Psoas muscle (tissue), 8 donors: ENCODE data around the gene RHAG. TPM values are rescaled to one million over a fixed set of nuclear protein-coding genes. Genes with fewer than 3 reads are reported as not detected.
"Not testable (repeated sequence)": the region's sequence is repeated elsewhere in the genome, so short reads cannot be mapped to it uniquely, and the experiment has no call there.

Experiments
- ATAC-seq, 4 donors: fragments of 200-7000 bp; cut with Tn5 transposase; one replicate each; pipeline ENCODE4 v1.9.1; 2020; ENCODE audit warnings: moderate library complexity in 3 of 4, mild to moderate bottlenecking in 2 of 4
- DNase-seq, 2 donors: peaks; one replicate each; pipeline ENCODE4 v3.0.0-alpha.2; 2020
- H3K27ac ChIP-seq: fragments of 200-600 bp; one replicate; pipeline ENCODE4 v1.8.0; 2022
- H3K27me3 ChIP-seq, 3 donors: fragments of 200-600 bp in 1 of 3; one replicate each; pipeline versions ENCODE4 v1.6.1 to v1.8.0; 2013 to 2022; ENCODE audit warnings: low read length in 2 of 3, mild to moderate bottlenecking in 2 of 3, moderate library complexity in 1 of 3; ENCODE audit not compliant: insufficient read depth in 3 of 3
- H3K36me3 ChIP-seq, 2 donors: fragments of 200-600 bp in 1 of 2; one replicate each; pipeline versions ENCODE4 v1.6.1 to v1.8.0; 2013 to 2022; ENCODE audit warnings: low read depth in 1 of 2, mild to moderate bottlenecking in 1 of 2, moderate library complexity in 1 of 2; ENCODE audit not compliant: insufficient read depth in 1 of 2
- H3K4me1 ChIP-seq: fragments of 200-600 bp; one replicate; pipeline ENCODE4 v1.8.0; 2022
- H3K4me3 ChIP-seq: fragments of 200-600 bp; one replicate; pipeline ENCODE4 v1.8.0; 2022; ENCODE audit warnings: mild to moderate bottlenecking
- H3K9me3 ChIP-seq: fragments of 200-600 bp; one replicate; pipeline ENCODE4 v1.8.0; 2022
- WGBS, 3 donors: extraction: QIAGEN DNeasy Blood & Tissue Kit; methylation state at CpG; one replicate each; pipeline versions ENCODE4 v1.1.6 to v1.1.7; 2013; 5-methylcytosine and 5-hydroxymethylcytosine counted together
- intact Hi-C, 2 donors: fragments of 100-400 bp; cut with DNase I; formaldehyde crosslinking; loops; one replicate each; pipeline versions ENCODE4 v1.11.0 to v1.14.2; 2022
- polyA plus RNA-seq, 3 donors: library from polyadenylated mRNA; stranded (reverse); fragments of 200-250 nt; gene quantifications; one replicate each; pipeline ENCODE4 v1.2.3, GENCODE V29; 2013
- total RNA-seq, 4 donors: library from RNA; stranded (reverse); fragmentation: NEBNext Ultra II Directional in 2 of 4; extraction: Animal tissue kit (Norgen Biotek cat#: 25700) in 2 of 4; gene quantifications; one replicate each; pipeline versions ENCODE4 v1.2.1 to v1.2.4, GENCODE V29; 2021 to 2023
- TF ChIP-seq, protein P1 (sequence below): fragments of 200-600 bp; IDR thresholded peaks from one replicate; pipeline ENCODE4 v1.8.0; 2022; ENCODE audit warnings: antibody characterized with exemption
- donor health status: healthy with polysubstance abuse.
- donor health status: DM: no; HTN: no; CAD: no; lungs with moderate emphysema.
- donor health status: Bipolar disorder and iron deficiency.
- donor health status: healthy.
- donor health status: DM: yes; HTN: yes; CAD: no.
- donor health status: DM: no; HTN: no; CAD: no.
- donor health status: DM: no; HTN: no; CAD: no.
- donor health status: DM: yes; HTN: yes; CAD: no.

RHAG gene
- total and polyA plus RNA-seq, 7 donors: 0.04 TPM; not detected in 6

GRCh38 chr6:49666930-49667757 lies 30.5 kb upstream of the RHAG start:
- Histone ChIP-seq H3K27me3 (no peaks in the 10 kb centered on the region), H3K36me3 (no peaks in the 10 kb centered on the region), H3K9me3 (no peaks in the 10 kb centered on the region), H3K27ac (no peak overlapping the region), H3K4me1 (no peaks in the 10 kb centered on the region), H3K4me3 (no peak overlapping the region)
- ATAC-seq (no peak), DNase-seq (no peak)
- TF ChIP-seq, protein P1, sequence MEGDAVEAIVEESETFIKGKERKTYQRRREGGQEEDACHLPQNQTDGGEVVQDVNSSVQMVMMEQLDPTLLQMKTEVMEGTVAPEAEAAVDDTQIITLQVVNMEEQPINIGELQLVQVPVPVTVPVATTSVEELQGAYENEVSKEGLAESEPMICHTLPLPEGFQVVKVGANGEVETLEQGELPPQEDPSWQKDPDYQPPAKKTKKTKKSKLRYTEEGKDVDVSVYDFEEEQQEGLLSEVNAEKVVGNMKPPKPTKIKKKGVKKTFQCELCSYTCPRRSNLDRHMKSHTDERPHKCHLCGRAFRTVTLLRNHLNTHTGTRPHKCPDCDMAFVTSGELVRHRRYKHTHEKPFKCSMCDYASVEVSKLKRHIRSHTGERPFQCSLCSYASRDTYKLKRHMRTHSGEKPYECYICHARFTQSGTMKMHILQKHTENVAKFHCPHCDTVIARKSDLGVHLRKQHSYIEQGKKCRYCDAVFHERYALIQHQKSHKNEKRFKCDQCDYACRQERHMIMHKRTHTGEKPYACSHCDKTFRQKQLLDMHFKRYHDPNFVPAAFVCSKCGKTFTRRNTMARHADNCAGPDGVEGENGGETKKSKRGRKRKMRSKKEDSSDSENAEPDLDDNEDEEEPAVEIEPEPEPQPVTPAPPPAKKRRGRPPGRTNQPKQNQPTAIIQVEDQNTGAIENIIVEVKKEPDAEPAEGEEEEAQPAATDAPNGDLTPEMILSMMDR: no peak
- 66 to 73% (median 68%) methylated on average over 5 of the region's 5 CpGs for WGBS, 3 donors
- intact Hi-C loops: no loop called here

GRCh38 chr6:49666480-49666879 lies 29.8 kb upstream of the RHAG start:
- Histone ChIP-seq H3K4me1 (no peaks in the 10 kb centered on the region), H3K27ac (no peak overlapping the region), H3K36me3 (no peaks in the 10 kb centered on the region), H3K9me3 (no peaks in the 10 kb centered on the region), H3K27me3 (no peaks in the 10 kb centered on the region), H3K4me3 (no peak overlapping the region)
- no peak for DNase-seq
- TF ChIP-seq, protein P1: no peak
- 66 to 71% (median 68%) methylated on average over 1 of the region's 1 CpG for WGBS, 3 donors
- intact Hi-C loops: no loop called here
- no peak for ATAC-seq

DNA sequence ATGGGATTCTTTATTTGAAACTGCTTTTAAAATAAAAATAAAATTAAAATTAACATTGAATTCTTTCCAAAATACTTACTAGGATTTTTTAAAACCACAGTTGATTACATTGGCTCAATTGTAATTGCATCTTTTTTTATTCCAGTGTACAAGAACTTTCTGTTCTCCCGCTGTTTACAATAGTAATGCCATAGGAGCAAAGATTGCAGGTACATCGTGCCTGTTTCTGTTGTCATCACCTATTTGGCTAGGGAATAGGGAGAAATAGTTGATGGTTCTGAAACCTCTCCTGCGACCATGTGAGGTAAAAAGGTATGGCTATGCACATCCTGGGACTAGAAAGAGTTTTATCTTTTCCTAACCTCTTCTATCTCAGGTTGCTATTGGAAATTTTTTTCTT lies 28.2 kb upstream of the RHAG start:
- H3K4me1 ChIP-seq: no peaks in the 10 kb centered on the region
- H3K36me3 ChIP-seq: no peaks in the 10 kb centered on the region
- no peak overlapping the region for H3K4me3 ChIP-seq
- H3K9me3 ChIP-seq: no peaks in the 10 kb centered on the region
- no peaks in the 10 kb centered on the region for H3K27me3 ChIP-seq
- WGBS, 3 donors: 83 to 91% (median 87%) methylated on average over 3 of the region's 3 CpGs
- TF ChIP-seq, protein P1: no peak
- DNase-seq: no peak
- ATAC-seq: no peak
- H3K27ac ChIP-seq: no peak overlapping the region
- intact Hi-C loops: no loop called here

DNA sequence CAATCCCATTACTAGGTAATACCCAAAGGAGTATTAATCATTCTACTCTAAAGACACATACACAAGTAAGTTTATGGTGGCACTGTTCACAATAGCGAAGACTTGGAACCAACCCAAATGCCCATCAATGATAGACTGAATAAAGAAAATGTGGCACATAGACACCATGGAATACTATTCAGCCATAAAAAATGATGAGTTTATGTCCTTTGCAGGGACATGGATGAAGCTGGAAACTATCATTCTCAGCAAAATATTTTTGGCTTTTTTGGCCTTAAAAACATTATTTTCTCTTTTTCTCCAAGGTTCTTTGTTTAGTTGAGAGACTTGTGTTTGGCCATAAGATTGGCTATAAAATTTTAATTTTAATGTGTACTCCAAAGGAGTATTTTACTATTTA lies 27.4 kb upstream of the RHAG start:
- H3K9me3 ChIP-seq, H3K36me3 ChIP-seq, ATAC-seq, H3K27ac ChIP-seq, DNase-seq, H3K4me1 ChIP-seq, H3K27me3 ChIP-seq, H3K4me3 ChIP-seq, intact Hi-C loops: not testable (repeated sequence)
- 89 to 94% (median 92%) methylated on average over 1 of the region's 1 CpG for WGBS, 3 donors

DNA sequence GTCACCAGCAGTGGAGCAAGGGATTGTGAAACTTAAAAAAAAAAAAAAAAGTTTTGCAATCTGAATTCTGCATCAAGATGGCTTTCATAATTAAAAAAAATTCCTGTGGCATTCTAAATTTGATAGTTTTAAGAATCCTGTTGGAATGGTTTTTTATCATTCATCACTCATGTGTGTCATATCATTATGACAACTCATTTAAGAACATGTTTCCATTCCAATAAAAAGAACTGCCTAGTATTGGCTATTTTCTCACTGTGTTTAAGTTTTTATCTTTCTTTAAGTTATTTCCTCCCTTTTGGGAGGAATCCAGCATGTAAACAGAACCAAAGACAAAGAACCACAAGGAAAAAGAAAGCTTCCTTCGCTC lies 26.2 kb upstream of the RHAG start:
- Histone ChIP-seq H3K27me3 (no peaks in the 10 kb centered on the region), H3K4me3 (no peak overlapping the region), H3K36me3 (no peaks in the 10 kb centered on the region), H3K4me1 (no peaks in the 10 kb centered on the region), H3K9me3 (no peaks in the 10 kb centered on the region), H3K27ac (no peak overlapping the region)
- intact Hi-C loops: no loop called here
- 78 to 83% (median 79%) methylated on average over 1 of the region's 1 CpG for WGBS, 3 donors
- ATAC-seq: no peak
- DNase-seq: no peak
- TF ChIP-seq, protein P1: no peak
